SK-N-DZ (cell line): Measurements from ENCODE around the gene MIGA2.
A peak's percentile ranks its signal among the peaks of the same experiment; 100 is the strongest.

Experiments used
- DNase-seq: peaks from one replicate; pipeline ENCODE4 v3.0.0-alpha.2; 2015; ENCODE audit warnings: low spot score

Gene MIGA2

GRCh38 chr9:129036923-129037766, 719 bp downstream of the MIGA2 start:
- DNase-seq = no peak

GRCh38 chr9:129037767-129038098, 1.3 kb downstream of the MIGA2 start:
- DNase-seq = no peak

DNA sequence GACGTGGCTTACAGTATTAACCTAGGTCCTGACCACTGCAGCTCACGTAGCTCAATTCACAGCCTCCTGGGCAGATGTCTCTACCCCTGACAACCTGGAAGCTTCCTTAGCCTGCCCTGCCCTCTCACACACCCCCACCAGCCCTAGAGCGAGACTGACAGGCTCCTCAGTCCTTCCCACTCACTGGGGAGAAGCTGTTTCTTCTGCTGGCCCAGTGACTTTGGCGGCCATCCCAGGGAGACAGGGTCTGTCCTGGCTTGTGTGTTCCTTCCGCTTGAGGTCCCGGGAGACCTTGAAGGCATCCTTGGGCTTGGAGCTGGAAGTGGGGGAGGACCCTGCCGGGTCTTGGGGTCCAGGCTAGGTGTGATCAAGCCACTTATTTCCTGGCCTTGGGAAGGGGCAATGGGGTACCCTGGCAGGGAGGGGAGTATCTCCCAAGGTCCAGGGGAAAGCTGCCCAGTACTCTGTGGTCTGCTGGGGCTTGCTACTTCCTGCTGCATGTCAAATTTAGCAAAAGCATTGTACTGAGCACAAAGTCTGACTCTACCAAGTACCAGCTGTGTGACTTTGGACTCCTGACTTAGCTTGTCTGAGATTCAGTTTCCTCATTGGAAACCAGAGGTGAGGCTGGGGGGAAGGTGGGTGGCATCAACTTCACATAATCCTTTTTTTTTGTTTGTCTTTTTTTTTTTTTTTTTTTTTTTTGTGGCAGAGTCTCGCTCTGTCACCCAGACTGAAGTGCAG, 1.9 kb downstream of the MIGA2 start:
- no peak for DNase-seq

GRCh38 chr9:129040113-129040643, 3.8 kb downstream of the MIGA2 start:
- DNase-seq = peak; percentile 51

GRCh38 chr9:129042016-129042415, 5.6 kb downstream of the MIGA2 start:
- no peak for DNase-seq

DNA sequence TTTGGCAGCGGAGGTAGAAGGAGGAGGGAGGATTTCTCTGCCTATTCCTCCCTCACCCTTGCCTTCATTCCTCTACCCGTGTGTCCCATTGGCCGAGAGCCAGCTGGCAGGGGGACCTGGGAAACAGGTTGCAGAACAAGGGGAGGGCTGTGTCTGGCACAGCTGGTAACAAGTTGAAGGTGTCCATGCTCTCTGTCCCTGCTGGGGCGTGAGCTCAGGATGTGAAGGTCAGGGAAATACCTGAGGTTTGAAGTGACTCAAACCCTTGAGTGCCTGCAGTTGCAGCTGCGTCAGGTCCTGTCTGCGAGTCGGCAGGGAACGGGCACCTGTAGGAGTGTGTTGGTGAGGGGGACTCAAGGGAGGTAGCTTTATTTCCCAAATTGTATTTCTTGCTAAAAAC, 16.2 kb downstream of the MIGA2 start:
- no peak for DNase-seq

- no peak for DNase-seq
Measured at GRCh38 chr9:129053020-129053419, 16.6 kb downstream of the MIGA2 start.

DNA sequence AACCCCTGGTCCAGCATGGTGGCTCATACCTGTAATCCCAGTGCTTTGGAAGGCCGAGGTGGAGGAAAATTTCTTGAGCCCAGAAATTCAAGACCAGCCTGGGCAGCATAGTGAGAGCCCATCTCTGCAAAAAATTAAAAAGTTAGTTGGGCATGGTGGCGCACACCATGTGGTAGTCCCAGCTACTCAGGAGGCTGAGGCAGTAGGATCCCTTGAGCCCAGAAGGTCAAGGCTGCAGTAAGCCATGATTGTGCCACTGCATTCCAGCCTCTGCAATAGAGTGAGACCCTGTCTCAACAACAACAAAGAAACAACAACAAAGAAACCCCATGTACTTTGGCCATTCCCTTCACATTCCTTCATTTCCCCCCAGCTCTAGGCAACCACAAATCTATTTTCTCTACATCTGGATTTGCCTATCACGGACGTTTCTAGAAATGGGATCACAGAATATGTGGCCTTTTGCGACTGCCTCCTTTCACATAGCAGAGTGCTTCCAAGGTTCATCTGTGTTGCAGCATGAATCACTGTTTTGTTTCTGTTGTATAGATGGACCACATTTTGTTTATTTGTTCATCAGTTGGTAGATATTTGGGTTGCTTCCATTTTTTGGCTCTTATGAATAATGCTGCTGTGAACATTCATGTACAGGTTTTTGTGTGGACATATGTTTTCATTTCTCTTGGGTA, 17.9 kb downstream of the MIGA2 start:
- no peak for DNase-seq

- no peak for DNase-seq
Measured at GRCh38 chr9:129058965-129059795, 22.8 kb downstream of the MIGA2 start.

DNA sequence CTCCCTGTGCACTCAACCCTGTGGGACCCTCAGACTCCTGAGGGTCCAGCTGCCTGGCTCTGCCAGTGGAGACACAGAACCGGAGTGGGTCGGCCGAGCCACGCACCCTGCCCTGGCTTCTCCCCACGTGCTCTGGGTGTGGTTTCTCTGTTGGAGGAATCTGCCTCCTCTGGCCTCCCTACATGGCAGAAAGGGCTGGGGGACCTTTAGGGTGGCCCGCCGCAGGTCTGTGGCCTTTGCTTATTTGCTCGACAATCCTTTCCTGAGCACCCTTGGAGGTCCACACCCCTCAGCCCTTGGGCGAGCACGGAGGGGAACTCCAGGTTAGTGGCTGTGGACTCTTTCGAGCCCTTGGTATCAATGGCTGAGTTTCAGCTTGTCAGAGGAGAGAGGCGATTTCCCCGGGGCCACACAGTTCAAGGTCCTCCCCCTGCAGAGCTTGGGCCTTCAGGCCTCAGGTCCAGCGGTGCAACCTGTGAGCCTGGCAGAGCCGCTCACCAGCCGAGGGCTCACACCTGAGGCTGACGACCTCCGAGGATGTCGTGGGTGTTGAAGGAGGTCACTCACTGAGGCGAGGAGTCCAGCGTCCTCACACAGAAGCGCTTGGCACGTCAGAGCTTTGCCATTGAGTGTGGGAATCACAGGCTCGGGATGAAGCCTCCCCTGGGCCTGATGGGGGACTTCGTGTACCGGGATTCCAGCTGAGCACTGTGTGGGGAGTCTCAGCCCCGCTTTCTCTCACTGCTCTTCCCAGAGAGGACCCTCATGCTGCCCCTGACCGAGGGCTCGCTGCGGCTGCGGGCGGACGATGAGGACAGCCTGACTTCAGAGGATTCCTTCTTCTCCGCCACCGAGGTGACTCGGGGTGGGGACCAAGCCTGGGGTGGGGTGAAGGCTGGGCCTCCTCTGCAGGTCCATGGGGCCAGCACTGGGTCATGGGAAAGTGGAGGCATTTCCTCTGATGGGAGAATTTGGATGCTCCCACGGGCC, 23.7 kb downstream of the MIGA2 start:
- DNase-seq = no peak

GRCh38 chr9:129060991-129061390, 24.6 kb downstream of the MIGA2 start:
- no peak for DNase-seq

- DNase-seq = no peak
Measured at GRCh38 chr9:129063061-129063460, 26.6 kb downstream of the MIGA2 start.

DNA sequence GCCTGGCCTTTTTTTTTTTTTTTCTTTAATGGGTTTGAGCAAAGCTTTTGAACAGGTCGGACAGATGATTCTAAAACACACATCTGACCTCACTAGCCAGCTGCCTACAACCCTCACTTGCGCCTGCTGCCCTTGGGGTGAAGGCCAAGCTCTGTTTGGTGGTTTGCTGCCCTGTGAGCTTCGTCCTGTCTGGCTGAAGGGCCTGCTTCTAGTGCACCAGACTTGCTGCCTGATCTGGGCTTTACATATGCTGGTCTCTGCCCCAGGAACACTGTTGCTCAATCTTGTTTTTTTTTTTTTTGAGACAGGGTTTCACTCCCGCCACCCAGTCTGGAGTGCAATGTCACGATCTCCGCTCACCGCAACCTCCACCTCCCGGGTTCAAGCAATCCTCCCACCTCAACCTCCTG, 28.1 kb downstream of the MIGA2 start:
- DNase-seq = no peak

DNA sequence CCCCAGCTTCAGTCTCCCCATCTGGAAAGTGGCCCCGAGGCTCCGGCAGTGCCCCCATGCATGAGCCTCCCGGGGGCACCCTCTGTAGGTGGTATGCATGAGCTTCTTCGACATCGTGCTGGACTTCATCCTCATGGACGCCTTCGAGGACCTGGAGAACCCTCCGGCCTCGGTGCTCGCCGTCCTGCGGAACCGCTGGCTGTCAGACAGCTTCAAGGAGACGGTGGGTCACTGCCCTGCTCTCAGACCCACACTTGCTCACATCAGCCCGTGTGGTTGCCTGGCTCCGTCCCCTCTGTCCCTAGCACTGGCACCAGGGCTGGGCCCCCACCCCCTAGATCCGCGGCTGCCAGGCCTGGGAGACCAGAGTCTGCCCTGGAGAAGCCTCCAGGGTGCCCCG, 31.7 kb downstream of the MIGA2 start:
- DNase-seq = no peak

DNA sequence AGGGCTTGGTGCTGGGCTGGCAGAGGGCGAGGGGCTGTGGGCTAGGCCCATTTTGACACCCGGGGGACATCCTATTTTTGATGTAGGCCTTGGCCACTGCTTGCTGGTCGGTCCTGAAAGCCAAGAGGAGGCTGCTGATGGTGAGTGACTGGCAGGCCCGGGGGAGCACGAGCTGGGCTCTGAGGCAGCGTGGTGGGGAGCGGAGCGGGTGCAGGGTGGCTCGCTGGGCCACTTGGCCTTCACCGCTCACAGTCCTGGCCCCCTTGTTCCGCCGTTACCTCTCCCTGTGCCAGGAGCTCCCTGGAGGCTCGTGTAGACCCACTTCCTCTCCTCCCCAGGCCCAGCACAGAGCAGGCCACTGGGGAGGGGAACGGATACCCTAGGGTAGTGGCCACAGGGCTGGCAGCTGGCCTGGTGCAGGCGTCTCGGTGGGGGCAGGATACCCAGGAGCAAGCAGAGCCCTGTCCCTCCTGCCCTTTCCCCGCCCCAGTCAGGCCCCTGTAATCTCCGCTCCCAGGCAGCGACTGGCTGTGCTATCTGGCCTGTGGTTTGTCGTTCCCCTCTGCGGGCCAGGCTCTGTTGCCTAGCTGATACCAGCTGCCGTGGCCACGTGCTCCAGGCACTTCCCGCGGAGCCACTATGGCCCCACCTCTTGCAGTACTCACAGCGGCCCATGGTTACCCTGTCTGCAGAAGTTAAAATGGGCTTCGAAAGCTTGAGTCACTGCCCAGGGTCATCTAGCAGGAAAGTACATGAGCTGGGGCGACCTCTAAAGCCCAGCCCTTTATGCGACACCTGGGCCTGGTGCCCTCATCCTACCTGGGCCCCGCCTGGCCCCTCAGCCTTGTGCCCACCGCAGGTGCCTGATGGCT, 32.8 kb downstream of the MIGA2 start:
- no peak for DNase-seq

GRCh38 chr9:129069862-129070641, 33.6 kb downstream of the MIGA2 start:
- DNase-seq = no peak

- no peak for DNase-seq
Measured at GRCh38 chr9:129070696-129071525, 34.5 kb downstream of the MIGA2 start.
